Medulla oblongata (tissue), 1 donor: ENCODE measurements around the gene PTMS.

Experiments used
- DNase-seq: peaks from one replicate; pipeline ENCODE4 v3.0.0-alpha.2; 2015; ENCODE audit errors: extremely low spot score

The PTMS gene

DNA sequence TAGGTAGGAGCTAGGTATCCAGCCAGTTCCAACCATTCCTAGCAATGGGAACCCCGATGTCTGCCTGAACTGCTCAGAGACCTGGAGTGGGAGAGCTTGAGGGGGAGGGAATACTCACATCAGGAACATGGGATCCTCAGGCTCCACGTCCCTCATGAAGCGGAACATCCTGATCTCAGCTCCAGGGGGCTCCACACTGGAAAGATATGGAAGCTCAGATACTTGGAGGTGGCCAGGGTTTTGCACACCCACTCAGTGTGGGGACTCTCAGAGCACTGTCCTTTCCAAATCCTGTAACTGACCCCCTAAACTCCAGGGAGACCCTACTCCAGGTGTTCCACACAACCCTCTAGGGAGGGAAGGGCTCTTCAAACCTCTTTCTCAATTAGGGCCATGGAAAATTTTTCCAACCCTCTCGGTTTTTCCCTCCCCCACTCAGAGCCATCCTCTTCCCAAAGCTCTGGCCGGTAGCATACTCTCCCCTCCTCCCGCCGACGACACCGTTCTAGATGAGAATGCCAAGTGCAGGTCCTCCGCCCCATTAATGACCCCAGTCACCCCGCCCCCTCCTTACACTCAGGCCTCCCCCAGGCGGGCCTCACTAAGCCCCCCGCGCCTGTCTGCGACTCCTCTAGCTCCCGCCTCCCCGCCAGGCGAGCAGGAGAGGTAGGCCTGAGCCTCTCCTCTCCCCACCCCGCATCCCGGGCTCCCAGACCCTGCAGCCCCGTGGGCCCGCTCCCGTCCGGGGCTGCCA lies 13.8 kb upstream of the PTMS start:
- no peak for DNase-seq

DNA sequence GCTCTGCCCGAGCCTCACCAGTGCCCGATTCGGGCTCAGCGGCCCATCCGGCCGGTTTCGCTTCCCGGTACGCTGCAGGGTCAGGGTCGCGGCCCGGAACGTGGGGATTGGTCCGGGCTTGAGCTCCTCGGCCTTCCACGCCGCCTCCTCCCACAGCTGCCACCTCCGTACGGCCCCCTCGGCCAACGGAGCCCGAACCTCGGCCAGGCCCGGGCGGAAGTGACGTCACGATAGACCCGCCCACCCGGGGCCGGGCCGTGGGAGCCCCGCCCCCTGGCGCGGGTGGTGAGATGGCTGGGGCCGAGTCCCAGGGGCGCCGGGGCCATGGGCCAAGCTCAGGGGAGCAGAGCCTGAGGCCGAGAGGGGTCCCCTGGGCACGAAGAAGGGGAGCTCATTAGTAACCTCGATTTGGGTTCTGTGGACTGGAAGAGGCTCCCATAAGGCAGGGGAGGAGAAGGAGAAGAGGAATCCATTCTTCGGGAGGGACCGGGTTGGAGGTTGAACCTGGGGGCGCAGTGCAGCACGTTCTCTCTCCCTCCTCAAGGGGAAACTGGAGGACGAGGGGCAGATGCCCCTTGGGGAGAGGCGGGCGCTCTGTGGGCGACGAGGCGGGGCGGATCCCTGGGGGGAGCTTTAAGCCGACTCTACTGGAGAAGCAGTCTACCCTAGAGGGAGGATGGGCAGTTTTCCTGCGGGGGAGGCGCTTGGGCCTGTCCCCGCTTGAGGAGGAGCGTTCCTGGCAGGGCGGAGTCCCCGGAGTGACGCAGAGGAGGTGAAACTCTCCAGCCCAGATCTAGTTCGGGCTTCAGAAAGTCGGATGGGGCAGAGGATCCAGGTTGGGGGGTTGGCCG lies 13.0 kb upstream of the PTMS start, which contains the start of gene MLF2:
MLF2 (minus strand) TSS at position 221 of the 851 bp plus-strand sequence. CDS start 807 bp downstream, outside the sequence.
- peak; percentile 99 for DNase-seq

DNA sequence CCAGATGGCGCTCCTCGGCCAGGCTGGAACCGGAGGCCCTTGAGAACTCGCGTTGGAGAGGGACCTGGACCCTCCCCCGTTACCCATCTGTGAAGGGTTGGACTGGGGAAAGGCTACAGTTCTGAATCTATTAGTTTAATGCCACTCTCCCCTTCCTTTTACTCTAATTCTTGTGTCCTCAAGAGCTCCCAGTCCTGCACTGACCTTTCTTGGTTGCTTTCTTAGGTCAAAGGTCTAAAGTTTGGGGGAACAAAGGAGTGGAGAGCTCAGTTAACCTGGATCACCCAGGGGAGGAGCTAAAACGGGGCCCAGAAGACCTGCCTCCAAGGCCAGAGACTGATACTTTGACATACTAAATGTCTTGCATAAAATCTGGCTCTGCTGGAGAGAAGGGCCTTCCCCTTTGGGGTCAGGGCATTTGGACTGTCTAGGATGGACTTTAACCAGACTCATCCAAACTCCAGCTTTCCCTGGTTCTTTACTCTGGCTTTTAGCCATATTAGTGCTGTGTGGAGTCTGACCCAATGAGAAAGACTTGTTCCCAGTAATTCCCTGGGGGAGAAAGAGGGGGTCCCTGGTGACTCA lies 12.3 kb upstream of the PTMS start:
- DNase-seq: no peak

DNA sequence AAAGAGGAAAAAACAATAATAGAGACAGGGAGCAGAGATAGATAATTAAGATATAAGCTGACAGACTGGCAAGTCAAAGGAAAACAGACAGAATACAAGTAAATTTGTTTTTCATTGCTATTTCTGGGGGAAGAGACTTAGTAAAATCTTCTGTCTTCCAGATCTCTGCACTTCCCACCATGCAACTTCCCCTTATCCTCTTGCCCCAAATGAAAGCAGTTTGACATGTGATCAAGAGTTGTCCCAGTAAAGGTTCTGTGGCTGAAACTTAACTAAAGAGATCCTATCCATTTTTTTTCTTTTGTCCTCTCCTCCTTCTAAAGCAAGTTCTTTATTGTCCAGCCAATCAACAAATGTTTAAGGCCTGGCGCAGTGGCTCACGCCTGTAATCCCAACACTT lies 11.8 kb upstream of the PTMS start:
- DNase-seq: peak; percentile 67

DNA sequence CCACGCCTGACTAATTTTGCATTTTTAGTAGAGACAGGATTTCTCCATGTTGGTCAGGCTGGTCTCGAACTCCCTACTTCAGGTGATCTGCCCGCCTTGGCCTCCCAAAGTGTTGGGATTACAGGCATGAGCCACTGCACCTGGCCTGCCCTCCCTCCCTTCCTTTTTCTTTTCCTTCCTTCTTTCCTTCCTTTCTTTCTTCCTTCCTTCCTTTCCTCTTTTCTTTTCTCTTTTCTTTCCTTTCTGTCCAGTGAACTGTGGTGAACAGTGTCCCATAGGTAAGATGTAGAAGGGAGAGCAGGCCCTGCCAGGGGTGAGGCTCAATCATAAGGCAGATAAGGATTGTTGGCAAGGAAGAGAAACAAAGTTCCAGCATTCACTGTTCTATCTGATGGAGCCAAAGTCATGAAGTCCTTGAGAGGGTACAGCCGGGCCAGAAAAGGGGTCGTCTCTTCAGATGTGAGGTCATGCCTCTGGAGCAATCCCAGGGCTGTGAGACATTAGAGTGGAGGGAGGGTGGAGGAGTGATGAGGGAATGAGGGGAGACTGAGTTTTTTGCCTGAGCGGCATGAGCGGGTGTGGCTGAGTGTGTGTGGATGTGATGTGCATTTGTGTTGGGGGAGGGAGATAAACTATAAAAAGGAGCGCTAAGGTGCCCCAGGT lies 9.0 kb upstream of the PTMS start:
- DNase-seq: no peak

DNA sequence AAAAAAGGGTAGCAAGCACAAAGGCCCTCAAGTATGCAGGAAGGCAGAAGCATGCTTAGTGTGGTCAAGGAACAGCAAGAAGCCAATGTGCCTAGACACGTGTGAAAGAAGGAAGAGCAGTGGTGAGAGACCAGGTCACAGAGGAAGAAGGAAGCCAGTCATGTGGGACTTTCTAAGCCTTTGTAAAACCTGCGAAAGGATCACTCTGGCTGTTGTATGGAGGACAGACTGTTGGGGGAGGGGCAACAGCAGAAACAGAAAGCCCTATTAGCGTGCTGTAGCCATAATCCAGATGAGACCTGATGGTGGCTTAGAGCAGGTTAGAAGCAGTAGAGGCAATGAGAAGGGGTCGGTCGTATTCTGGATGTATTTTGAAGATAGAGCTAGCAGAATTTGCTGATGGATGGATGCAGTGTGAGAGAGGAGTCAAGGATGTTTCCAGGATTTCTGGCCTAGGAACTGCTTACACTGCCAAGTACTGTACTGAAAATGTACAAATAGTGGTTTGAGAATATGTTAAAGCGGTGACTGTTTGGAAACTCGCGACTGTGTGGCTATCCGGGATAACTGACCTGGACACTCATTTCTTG lies 7.6 kb upstream of the PTMS start:
- no peak for DNase-seq

DNA sequence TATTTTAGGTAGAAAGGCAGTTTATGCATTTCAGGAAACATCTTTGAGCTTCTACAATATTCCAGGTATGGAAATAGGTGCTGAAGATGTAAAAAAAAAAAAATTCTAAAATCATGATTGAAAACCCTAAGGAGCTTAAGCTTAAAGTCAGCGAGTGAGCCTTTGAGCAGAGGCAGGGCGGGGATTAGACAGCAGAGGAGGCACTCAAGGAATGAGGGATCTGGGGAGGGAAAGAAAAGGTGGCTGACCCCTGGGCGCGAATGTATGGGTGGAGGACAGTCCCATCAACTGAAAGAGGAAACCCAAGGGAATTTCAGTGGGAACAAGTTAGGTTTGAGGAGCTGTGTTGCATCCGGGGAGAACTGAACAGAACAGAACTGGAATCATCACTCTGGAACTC lies 6.4 kb upstream of the PTMS start:
- no peak for DNase-seq

DNA sequence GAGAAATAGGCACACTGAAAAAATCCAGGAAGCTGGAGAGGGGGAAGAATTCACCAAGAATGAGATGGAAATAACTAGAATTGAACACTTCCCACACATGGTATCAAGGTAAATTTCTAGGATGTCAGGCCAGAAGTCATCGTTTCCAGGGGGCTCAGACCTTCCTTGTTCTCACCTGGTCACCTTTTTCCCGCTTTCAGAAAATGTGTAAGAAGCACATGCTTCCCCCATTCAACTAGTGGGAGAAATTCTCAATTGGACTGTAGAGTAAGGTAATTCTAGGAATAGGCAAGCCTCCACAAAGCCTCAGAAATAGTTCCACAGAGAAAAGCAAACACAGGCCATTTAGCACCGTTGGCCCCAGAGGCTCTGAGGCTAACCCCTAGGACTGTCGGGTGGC lies 2.8 kb upstream of the PTMS start:
- no peak for DNase-seq

DNA sequence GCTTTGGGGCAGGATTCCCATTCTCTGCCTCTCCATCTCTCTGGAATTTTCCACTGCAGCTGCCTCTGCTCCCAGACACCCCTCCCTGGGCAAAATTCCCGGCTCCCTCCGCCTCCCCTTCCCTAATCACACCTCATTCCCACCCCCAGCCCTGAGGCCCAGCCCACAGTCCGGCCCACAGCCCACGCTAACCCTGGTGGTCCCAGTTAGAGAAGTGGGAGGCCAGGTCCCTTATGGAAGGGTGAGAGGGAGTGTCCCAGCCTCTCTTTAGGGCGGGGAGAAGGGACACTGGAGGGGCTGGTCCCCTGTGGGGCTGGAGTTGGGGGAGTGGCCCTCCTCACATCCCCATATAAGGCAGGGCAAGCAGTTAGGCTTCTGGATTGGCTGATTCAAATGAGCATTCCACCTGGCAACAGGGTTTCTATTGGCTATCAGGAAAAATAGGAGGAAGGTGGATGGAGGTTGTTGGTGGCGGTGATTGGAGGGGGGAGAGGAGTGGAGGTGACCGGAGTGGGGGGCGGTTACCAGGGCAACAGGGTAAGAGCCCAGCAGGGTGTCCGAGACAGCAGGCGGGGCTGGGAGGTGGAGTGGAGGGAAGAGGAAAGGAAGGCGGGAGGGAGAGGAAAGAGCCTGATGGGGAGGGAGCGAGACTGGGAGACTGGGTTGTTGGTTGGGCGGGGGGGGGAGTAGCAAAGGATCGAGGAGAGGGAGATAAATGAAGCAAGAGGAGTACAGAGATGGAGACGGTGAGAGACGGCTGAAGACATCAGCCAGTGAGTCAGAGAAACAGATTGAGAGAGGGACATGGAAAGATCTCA lies 1.9 kb upstream of the PTMS start:
- DNase-seq: peak; percentile 97

DNA sequence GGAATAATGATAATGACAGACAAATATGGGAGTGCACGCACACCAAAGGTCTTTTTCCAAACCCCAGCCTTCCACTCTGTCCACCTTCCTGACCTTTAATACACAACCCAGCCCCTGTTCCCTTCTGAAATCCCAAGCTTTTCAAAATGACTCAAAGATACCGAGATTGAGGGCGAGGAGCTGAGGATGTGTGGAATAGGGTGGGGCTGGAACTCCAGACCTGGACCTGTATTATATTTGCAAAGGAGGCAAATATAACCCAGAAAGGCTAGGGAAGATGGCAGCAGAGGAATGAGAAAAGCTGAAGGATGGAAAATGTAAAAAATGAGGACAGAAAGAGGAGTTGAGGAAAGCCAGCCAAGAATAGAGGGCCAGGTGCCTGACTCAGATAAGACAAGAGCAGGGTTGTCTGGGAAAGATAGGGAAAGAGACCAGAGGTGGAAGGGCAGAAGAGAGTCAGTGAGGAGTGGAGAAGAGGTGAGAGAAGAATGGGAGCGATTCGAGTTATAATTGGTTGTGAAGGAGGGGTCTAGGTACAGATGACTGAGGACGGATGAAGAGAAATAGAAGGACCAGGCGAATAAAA lies 1.0 kb upstream of the PTMS start:
- no peak for DNase-seq

DNA sequence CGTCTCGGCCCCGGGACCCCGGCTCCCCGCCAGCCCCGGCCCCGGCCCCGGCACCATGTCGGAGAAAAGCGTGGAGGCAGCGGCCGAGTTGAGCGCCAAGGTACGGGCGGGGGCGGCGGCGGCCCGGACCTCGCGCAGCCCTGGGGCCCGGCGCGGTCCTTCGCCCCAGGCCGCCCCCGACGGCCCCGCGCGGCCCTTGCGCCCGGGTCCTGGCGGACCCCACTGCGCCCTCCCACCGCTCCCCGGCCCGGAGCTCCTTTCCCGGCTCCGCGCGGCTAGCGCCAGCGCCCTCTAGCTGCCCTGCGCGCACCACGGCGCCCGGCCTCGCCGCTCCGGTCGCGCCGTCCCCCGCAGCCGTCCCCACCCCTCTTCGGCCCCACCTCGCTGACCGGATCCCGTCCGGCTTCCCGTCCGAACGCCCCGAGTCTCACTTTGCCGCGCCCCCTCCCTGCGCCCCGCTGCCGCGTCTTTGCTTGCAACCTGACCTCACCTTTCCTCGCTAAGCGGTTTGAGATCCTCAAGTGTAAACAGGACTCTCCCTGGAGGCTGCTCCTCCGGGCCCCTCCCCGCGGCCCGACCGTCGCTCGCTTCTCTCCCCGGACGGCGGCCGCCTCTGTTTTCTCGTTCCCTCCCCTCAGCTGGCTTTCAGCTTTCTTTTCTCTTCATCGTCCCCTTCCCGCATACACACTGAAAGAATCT lies 637 bp downstream of the PTMS start:
- DNase-seq: peak; percentile 76

DNA sequence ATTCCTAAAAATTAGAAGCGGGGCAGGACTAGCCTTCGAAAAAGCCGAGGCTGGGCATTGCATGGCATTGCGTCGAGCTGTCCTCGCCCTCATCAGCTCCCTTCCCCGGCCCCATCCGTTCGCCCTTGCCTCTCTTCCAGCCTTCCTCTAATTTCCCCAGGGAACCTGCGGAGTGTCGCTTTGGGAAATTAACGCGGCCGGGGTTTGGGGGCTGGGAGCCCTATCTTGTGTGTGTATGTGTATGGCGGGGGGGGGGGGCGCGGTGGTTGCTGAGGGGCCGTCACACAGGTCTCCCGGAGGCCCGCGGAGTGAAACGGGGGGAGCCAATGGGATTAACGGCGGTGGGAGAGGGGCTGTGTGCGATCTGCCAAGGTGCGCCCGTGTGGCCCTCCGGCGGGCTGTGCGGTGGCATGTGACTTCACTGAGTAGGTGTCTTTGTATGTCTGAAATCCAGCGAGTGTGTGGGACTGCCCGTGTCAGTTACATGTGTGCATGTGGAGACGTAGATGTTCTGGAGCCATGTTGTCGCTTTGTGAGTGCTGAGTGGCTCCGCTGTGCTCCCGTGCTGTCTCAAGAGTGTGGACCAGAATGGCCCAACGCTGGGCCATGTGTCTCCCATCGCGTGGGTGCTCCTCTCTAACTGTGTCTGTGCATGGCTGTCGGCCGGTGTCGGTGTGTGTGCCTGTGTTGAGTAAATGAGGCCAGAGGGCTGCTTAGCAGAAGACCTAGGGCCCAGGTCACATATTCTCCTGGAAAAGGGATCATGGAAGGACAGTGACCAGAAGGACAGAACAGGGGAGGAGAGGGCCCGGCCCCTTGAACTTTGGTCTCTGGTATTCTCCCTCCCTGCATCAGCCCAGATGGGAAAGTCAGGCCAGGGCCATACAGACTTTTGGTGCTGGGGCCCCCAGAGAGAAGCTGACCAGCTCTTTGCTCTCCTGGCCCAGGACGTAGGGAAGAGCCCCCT lies 1.5 kb downstream of the PTMS start:
- DNase-seq: no peak

DNA sequence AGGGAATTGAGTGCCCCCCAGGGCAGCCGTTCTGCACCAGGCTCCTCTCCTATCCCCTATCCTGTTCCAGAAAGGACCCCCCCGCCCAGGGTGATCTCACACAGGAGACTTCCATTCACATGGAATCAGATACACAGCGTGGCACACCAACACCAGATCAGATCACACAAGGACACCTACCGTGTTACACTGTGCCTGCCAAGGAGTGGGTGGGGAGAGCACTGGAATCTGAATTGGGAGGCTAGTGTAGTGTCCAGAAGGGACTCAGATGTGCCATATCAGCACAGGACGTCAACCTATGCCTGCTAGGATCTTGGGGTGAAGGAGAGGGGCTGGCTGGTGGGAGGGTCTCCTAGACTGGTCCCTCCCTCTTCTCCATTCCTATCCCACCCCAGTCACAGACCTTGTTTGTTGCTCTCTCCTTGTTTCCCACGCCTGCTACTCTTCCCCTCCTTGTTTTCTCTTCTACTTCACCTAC lies 2.3 kb downstream of the PTMS start:
- no peak for DNase-seq

DNA sequence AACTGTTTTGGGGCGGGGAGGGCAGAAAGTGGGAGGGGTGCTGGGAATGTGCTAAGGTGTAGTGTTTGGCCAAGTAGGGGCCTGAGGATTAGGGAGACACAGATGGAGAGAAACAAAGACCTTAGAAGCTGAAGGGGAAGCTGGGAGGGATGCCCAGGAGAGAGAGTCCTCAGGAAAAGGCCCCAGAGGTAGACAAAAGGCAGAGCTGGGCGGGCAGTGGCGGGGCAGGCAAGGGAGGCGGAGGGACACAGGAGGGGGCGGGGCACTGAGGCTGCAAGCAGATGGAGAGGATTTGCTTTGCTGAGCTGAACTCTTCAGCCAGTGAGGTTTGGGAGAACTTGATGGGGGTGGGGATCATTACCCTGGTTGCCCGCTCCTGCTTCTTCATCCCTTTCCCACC lies 2.8 kb downstream of the PTMS start:
- DNase-seq: no peak

DNA sequence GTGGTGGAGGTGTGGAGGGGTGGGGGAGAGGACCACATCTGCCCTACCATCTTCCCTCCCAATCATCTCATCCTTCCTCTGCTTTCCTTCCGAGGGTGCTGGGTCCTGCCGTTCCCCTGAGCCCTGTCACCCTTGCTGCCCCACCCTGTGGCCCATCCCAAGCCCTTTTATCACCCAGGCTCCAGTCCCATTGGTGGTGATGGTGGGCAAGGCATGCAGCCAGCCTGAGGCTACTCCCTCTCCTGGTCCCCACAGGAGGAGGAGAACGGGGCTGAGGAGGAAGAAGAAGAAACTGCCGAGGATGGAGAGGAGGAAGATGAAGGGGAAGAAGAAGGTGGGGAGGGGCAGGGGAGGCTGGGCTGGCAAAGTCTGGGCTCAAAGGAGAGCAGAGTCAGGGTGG lies 3.5 kb downstream of the PTMS start:
- no peak for DNase-seq

DNA sequence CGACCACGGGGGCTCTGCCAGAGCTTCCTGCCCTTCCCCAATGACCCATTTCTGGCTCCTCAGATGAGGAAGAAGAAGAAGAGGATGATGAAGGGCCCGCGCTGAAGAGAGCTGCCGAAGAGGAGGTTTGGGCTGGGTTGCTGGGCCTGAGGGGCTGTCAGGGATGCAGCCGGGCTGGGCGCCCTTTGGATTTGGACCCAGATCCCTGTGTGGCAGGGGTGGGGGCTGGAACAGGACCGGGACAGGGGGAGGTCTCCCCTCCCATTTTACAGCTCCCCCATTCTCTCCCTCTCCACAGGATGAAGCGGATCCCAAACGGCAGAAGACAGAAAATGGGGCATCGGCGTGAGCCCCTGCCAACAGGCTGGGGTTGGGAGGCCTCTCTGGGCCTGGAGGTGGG lies 3.9 kb downstream of the PTMS start:
- no peak for DNase-seq

DNA sequence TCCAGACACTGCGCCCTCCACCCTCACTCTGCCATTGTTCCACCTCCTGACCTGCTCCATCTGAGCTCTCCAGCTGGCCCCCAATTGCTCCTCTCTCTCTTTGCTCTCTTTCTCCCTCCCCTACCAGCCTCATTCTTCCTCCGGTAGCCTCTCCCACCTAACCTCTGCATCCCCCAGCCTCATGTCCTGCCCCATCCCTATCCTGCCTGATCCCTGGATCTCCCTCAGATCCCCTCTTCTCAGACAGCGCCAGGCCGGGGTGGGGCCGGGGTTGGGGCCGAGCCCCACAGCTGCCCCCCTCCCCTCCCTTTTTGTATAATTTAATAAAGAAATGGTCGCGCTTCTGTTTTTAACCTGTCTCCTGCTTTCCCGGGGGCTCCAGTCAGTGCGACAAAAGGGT lies 4.4 kb downstream of the PTMS start:
- DNase-seq: no peak

DNA sequence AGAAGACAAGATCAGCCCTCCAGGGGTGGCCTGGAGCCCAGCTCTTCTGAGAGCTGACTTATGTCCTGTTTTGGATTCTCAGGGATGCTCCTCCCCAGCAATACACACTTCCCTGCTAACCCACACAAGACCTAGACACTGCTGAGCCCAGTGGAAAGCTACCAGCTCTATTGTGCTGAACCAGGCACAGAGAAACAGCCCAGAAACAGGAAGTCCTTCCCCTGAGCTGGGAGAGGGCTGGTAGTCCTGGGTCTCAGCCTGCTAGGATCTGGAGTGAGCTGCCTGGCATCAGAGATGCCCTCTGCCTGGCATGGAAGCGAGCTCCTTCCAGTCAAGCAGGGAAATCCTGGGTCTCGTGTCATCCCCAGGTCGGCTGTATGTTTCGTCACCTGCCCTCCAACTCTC lies 4.9 kb downstream of the PTMS start:
- peak; percentile 65 for DNase-seq
